ENCODE results near the gene SIGLEC14.
"Not testable (repeated sequence)": the region's sequence is repeated elsewhere in the genome, so short reads cannot be mapped to it uniquely, and the experiment has no call there.

SIGLEC14 gene

DNA sequence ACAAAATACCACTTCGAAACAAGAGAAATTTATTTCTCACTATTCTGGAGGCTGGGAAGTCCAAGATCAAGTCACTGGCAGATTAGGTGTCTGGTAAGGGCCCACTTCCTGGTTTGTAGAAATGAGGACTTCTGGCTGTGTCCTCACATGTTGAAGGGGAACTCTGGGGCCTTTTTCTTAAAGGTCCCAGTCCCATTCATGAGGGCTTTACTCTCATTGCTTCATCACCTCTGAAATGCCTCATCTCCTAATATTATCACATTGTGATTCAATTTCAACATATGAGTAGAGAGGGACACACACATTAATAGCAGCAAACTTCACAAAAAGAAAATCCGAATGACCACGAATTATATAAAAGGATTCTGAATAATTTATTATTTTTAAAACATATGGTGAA is 21.6 kb upstream of the SIGLEC14 start:
- no peak for DNase-seq

DNA sequence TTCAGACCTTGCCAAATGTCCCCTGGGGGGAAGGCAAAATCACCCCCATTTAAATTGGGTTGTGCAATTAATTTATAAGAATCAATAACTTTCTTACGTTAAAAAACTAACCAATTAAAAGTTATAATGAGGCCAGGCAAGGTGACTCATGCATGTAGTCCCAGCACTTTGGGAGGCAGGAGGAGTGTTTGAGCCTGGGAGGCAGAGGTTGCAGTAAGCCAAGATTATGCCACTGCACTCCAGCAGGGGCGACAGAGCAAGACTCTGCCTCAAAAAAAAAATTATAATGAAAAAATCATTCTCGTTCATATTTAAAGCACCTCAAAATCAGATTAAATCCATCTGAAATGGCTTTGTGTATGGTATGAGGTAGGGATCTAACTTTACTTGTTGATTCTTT is 18.4 kb upstream of the SIGLEC14 start:
- DNase-seq = no peak

DNA sequence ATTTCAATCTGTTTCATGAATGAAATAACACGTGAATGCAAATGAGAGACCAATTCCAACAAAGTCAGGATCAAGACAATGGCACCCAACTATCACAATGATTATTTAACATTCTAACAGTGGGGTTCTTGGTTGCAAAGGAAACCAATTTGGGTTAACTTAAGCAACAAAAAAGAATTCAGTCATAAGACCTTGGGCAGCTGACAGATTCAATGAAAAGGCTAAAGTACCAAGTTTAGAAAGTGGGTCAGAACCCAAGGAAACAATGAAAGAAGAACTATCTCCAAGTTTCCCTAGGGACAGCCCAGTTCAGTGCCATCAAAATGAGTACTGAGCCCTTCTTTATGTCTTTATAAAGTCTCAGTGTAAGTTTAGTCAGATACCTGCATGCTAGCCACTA is 17.5 kb upstream of the SIGLEC14 start:
- DNase-seq = no peak

DNA sequence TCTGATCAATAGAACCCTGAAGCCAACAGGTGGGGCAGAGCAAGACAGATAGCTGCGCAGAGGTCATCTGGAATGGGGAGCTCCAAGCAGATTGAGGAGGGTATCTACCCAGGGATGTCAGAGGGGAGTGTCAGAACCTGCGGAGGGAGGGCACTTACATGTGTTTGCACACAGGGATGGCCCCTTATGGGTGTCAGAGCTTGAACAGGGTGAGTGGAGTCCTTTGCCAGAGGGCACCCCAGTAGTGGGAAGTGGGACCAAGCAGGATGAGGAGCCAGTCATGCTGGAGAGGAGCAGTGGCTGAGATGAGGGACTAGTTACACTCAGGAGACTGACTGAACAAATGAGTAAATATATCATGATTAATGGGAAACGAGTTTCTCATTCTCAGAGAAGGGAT is 17.0 kb upstream of the SIGLEC14 start:
- no peak for DNase-seq

DNA sequence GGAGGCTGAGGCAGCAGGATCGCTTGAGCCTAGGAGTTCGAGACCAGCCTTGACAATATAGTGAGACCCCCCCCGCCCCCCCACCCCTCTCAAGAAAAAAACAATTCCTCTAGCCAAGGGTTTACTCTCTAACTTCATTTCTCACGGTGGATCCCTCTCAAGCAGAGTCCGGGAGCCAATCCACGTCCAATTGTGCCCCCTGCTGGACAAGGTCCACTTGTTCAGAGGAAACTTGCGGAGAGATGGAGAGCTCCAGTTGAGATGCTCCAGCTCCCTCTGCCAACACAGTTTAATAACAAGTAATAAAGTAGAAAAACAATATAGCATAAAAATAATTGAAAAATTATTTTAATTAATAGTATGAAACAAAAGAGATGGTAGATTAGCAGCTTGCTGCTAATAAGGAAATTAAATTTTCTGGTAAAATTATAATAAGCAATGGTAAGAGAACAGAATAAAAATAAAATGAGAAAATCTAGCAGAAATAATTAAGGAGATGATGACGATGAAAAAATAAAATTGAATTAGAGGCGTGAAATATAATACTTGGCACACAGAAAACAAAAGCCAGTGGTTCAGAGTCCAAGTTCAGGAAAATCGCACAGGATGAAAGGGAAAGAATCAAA is 14.5 kb upstream of the SIGLEC14 start:
- DNase-seq = no peak

DNA sequence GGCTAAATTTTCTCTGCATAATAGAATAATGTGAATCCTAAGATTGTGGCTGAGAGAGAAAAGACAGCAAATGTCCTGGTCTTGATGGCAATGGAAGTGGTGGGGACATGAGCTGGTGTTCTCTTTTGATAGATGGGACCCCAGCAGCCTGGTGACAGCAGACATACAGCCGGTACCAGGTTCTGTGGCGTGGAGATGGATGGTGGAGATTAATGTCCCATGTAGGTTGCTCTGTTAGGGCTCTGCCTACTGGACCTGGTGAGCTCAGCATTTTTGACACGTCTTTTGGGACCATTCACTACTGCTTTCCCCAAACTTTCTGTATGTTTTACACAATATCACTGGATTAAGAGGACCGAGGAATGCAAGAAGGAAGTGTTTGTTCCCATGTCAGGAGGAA is 8.2 kb upstream of the SIGLEC14 start:
- DNase-seq = no peak

DNA sequence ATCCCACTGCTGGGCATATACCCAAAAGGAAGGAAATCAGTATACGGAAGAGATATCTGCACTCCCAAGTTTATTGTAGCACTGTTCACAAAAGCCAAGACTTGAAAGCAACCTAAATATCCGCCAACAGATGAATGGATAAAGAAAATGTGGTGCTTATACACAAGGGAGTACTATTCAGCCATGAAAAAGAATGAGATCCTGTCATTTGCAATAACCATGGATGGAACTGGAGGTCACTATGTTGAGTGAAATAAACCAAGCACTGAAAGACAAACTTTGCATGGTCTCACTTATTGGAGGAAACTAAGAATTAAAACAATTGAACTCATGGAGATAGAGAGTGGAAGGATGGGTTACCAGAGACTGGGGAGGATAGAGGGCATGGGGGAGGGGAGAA is 6.5 kb upstream of the SIGLEC14 start:
- no peak for DNase-seq

DNA sequence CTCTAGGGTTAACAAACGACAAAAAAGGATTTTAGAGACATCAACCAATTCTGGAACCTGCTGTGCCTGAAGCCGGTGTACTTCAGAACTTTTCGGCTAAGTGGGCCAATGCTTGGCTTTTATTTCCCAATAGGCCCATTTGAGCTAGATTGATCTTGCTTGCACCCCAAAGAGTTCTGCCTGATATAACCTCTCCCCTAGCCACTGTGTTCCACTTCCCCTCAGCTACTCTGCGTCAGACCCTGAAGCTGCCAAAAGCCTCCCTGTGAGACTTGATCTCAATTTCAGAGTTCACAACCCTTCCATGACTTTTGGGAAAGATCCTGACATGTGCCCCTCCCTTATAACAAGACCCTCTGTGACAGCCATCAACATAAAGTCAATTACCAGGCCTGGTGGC is 5.6 kb upstream of the SIGLEC14 start:
- DNase-seq = no peak

DNA sequence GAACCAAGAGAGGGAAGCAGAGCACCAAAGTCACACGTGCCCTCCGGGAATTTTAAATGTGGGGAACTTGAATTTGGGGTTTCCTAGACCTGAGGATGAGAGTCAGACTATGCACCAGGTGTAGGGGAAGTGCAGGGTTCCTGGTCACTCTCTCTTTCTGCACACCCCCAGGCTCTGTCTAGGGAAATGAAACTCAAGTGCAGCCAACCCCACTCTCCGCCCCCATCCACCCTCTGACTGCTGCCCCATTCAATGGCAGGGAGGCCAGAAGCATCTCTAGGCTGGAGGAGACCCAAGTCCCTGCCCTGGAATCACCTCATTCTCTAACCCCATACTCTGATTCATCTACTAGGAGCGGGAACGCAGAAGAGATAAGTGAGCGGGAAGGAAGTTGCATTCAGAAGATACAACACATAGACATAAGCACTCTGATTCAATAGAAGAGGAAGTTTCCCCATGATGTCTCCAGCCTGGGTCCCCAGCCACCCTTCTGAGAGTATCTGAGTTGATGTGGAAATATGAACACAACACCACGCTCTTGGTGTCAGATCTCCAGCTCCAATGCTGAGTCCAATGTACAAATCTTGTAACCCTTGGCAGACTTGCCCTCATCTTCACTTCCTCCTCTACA is 4.7 kb upstream of the SIGLEC14 start:
- DNase-seq = no peak

DNA sequence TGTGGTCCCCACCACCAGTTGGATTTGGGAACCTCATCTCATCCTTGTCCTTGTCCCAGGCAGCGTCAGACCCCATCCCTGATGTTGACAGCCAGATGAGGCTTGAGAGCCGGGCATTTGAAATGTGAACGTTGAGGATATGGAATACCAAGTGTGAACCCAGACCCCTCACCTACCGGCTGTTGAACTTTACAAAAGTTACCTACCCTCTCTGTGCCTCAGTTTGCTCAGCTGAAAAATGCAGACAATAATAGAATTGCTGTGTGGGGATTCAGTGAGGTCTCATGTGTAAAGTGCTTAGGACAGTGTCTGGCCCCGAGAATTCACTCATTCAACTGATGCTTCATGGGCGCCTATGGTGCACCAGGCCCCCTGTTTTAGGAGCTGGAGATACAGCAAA is 693 bp upstream of the SIGLEC14 start:
- no peak for DNase-seq

DNA sequence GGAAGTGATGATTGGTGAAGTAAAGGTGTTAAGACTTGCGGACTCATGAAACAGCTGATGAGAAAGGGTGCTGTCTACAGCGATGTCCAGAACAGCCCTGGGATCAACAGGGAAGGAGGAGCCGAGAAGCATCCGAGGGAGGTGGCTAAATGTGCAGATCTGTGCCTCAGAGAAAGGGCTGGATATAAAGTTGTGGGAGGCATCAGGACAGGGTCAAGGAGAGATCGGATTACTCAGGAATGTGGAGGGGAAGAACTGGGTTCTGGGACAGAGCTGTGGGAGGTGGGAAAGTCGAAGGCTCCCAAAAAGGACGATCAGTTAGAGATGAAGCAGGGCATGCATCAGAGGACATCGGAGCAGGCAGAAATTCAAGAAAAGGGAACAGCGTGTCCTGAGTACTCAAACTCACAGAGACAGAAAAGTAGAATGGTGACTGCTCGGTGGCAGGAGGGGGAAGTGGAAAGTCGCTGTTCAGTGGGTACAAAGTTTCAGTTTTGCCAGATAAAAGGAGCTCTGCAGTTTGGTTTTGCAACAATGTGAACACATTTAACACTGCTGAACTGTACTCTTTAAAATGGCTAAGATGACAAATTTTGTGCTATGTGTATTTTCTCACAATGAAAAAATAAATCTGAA is 1.9 kb downstream of the SIGLEC14 start:
- DNase-seq = no peak

DNA sequence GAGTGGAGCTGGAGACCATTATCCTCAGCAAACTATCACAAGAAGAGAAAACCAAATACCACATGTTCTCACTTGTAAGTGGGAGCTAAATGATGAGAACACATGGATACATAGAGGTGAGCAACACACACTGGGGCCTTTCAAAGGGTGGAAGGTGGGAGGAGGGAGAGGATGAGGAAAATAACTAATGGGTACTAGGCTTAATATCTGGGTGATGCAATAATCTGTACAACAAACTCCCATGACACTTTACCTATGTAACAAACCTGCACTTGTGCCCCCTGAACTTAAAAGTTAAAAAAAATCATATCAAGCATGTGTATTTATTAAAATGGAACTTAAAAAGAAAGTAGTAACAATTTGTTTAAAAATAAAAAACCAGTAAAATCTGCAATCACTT is 5.0 kb downstream of the SIGLEC14 start:
- DNase-seq = no peak

DNA sequence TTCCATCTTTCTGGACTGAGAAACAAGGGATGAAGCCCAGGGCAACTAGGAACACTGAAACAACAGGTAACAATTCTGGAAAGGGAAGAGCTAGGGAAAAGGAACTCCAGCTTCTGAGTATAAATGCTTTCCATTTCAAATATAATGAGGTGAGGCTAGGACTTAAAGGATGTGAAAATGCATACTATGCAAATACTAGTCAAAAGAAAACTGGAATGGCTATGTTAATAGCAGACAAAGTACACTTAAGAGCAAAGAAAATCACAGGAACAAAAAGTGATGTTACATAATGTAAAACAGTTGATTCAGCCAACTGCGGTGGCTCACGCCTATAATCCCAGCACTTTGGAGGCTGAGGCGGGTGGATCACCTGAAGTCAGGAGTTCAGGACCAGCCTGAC is 6.2 kb downstream of the SIGLEC14 start:
- no peak for DNase-seq

DNA sequence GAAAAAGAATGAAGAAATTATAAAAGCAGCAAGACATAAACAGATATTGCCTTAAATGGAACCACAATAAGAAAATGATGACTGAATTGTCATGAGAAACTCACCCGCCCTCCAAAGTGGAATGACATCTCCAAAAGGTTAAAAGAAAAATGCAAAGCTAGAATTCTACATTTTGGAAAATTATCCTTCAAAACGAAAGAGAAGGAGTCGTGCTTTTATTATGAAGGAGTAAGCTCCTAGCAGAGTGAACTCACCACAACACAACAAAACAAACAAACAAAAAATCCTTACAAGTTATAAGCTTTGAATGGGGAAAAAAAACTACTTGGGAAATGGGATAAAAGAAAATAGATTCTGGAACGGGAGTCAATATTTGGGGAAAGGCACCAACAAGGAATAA is 6.7 kb downstream of the SIGLEC14 start:
- DNase-seq = no peak

DNA sequence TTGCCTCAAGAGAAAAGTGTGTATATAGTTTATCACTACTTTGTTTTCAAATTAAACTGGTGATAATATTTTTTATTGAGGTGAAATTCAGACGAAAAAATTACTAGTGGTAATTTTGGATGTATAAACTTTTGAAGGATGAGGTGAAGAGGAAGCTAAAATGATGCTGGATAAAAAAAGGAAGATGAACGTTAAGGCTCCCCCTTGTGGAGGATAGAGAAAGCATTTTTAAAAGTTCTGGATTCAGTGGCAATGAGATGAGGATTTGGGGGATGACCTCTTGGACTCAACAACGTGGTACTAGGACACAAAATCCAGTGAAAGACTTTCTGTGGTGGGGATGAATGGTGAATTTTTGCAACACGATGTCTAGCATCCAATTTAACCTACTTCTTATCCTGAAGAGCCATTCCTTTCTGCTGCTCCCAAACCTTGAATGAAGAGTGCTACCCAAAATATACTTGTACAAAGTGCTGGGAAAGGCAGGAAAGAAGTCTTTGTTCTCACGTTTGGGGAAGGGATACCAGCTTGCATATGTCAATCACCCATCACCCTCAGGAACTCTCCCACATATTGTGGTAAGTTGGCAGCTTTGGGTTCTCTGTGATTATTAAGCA is 9.2 kb downstream of the SIGLEC14 start:
- DNase-seq = no peak

DNA sequence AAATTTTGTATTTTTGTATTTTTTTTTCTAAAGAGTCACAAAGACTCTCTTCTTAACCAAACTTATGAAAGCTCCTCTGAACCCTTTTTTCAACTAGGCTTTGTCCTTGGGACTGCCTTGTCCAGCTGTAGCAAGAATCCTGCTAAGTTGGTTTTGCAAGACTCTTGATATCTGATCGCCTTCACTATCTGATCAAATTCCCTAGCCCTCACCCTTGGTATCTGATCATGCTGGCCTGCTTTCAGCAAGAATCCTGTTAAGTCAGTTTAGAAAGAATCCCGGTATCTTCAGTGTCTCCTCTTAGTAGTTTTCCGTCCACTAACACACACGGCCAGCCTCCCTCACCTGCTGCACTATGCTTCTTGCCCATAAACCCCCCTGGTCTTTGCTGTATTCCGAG is 14.5 kb downstream of the SIGLEC14 start:
- DNase-seq = no peak

DNA sequence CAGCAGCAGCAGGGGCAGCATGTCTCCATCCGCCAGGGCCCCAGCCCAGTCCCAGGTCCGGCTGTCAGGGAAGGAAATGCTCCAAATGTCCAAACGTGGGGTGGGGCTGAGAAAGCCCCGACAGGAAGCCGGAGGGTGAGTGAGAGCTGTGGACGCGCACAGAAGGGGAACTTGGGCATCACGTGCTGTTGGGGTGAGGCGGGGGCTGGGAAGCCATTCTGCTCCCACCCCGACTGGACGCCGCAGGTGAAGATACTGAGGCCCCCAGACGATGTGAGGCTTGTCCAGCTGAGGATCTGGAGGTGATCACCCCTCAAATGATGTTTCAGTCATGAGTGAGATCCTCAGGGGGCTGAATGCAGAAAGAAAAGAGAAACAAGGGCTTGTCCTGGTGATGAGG is 16.3 kb downstream of the SIGLEC14 start, which contains the start of gene SIGLEC5:
TSS of gene SIGLEC5 (minus strand) at position 87 of the 400 bp plus-strand sequence. CDS start at position 21, 66 bp downstream.
- DNase-seq = not testable (repeated sequence)

DNA sequence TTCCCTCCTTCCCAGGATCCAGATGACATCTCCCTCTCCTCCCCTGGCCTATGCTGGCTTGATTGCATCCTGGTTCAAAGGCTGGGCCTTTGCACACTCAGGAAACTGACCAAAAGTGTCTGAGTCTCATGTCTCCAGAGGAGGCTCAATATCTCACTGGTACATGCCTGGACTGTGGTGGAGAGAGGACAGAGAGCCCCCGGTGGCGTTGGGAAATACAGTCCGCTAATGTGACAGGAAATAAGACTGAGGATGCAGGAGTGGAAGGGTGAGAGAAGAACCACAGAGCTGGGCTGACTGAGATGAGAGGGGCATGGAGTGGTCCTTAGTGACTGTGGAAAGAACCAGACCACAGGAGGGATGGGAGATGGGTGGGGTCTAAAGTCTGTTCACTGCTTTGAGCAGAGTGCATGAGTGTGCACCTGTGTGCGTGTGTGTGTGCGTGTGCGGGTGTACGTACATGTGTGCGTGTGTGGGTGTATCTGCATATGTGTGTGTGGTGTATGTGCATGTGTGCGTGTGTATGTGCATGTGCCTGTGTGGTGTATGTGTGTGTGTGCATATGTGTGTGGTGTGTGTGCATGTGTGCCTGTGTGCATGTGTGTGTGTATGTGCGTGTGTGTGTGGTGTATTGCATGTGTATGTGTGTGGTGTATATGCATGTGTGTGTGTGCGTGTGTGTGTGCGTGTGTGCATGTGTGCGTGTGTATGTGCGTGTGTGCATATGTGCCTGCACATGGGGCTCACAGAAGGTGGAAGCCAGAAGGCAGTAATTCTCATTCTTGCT is 18.3 kb downstream of the SIGLEC14 start:
- no peak for DNase-seq

DNA sequence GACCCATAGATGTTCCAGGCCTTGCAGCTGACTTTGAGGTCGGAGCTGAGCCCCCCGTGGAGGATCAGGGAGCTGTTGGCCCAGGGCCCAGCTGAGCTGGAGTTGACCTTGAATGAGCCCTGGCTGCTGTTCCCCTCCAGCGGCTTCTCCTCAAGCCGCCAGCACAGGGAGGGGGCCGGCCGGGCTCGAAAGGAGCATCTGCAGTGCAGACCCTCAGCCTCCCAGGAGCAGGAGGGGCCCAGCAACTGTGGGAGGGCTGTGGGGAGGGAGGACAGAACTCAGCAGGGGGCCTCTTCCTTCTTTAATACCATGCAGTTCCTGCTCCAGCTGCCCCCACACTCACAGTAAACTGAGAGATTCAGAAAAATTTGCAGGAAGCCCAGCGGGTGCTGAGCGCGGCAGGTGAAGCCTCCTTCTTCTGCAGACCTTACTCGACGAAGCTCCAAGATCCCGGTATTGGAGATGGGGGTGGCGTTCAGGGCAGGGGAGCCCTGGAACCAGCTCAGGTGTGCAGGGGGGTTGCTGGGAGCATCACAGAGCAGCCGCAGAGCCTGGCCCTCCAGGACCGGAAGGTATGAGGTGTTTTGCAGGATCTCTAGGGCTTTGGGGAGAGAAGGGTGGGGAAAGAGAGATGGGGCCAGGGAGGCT is 19.0 kb downstream of the SIGLEC14 start:
- DNase-seq = no peak

DNA sequence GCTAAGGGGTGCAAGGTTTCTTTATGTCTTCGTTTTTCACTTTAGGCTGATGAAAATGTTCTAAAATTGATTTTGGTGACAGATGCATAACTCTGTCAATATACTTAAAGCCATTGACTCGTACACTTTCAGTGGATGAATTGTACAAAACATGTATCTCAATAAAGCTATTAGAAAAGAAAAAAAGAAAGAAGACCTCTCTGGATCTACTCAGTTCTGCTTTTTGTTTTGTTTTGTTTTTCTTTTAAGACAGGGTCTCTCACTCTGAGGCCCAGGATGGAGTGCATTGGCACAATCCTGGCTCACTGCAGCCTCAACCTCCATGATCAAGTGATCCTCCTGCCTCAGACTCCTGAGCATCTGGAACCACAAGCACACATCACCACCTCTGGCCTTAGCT is 19.9 kb downstream of the SIGLEC14 start:
- DNase-seq = no peak

DNA sequence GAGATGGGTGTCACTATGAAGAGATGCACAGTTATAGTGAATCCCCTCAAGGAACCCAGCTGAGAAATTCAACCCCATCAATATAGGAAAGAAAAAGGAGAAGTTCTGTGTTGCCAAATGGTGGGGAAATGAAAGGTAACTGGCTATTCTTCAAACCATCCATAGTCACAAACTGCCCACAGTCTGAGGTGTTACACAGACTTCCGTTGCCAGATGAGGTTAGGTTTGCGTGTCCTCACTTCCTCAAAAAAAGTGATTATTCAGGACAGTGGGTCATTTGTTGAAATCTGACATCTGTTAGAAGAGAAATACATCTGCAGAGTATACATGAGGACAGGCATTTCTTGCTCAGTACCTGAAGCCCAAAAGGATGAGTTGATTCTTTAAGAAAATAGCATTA is 25.4 kb downstream of the SIGLEC14 start:
- DNase-seq = no peak

DNA sequence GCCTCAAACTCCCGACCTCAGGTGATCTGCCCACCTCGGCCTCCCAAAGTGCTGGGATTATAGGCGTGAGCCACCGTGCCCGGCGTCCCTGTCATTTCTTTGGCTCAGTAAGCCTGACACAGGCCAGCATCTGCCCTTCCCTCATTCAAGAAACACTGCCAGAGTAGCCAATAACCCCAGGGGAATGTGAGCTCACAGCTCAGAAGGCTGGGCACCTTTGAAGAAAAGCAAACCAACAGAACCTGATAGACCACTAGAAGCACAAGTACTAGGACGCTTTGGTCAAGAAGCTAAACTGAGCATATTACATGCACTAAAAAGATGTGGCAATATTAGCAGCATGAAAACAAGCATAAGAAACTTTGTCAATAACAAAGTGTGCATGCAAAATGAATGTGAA is 30.6 kb downstream of the SIGLEC14 start:
- no peak for DNase-seq

DNA sequence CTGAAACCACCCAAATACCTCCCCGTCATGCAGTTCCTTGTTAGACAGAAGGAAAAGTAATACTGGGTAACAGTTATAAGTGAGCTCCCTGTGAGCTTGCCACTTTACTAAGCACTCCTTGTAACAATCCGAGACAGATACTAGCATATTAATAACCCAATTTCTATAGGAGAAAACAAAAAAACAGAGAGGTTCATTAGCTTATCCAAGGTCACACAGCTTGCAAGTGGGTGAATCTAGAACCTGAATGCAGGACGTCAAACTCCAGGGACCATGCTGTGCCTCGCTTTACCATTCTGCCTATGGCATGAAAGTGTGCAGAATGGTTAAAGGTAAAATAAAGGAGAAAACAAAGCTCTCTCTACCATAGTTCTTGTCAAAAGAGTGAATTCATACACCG is 31.8 kb downstream of the SIGLEC14 start:
- no peak for DNase-seq

Measured in NCI-H2029 treated with DMSO at 0.1 percent for 48 hours (cell line).